GM12878 (cell line): Measurements from ENCODE around the gene MAST1. TPM values are rescaled to one million over a fixed set of nuclear protein-coding genes. Genes with fewer than 3 reads are reported as not detected.

Source experiments
- ATAC-seq: fragments of 200-7000 bp; cut with Tn5 transposase; 3 replicates; pipeline ENCODE4 v1.9.1; 2020; ENCODE audit warnings: mild to moderate bottlenecking, moderate library complexity
- BruUV-seq: library from RNA; stranded (reverse); fragments of 400-500 nt; replicated peaks from 2 replicates; lab custom pipeline; 2021; lab: Mats Ljungman, UMichigan
- CTCF ChIA-PET: fragments of 300-600 bp; sonication (Branson Sonifier 250); formaldehyde crosslinking; extraction: SDS; loops from one replicate; lab custom pipeline; 2021; ENCODE audit warnings: inconsistent platforms; lab: Yijun Ruan, JAX
- POLR2A ChIA-PET: fragments of 350-600 bp; formaldehyde crosslinking; extraction: SDS; loops from one replicate; lab custom pipeline; 2021; ENCODE audit warnings: inconsistent platforms; lab: Charles Lee
- RAD21 ChIA-PET: fragments of 300-600 bp; sonication (Branson Sonifier 250); formaldehyde crosslinking; loops from one replicate; lab custom pipeline; 2023; ENCODE audit warnings: antibody characterized with exemption; ENCODE audit not compliant: unreplicated experiment; lab: Charles Lee
- SMC1A ChIA-PET: fragments of 300-600 bp; sonication (Branson Sonifier 250); formaldehyde crosslinking; loops from one replicate; lab custom pipeline; 2023; ENCODE audit not compliant: unreplicated experiment, uncharacterized antibody; lab: Charles Lee
- DNase-seq: peaks from one replicate; pipeline ENCODE4 v3.0.0-alpha.2; 2011; ENCODE audit warnings: low read depth, low spot score
- FAIRE-seq: peaks from 3 replicates; lab custom pipeline; 2011; peaks lifted over from hg19 to GRCh38; lab: Jason Lieb, UNC
- H2AFZ ChIP-seq: 2 replicates; pipeline ENCODE4 v1.6.0; 2011; ENCODE audit warnings: low read depth, low read length, control low read depth; ENCODE audit not compliant: control insufficient read depth
- H3K27ac ChIP-seq: 2 replicates; pipeline ENCODE4 v1.5.1; 2011; ENCODE audit warnings: control low read depth; ENCODE audit not compliant: control insufficient read depth, insufficient read depth
- H3K27me3 ChIP-seq, 2 experiments: replicated peaks in 1 of 2; 2 replicates each; pipeline versions ENCODE4 v1.6.0 to v1.6.1; 2011; ENCODE audit warnings: low read length in 1 of 2; ENCODE audit not compliant: control insufficient read depth in 2 of 2, insufficient read depth in 2 of 2
- H3K36me3 ChIP-seq, 2 experiments: 2 replicates each; pipeline ENCODE4 v1.5.1; 2011; ENCODE audit warnings: low read length in 1 of 2; ENCODE audit not compliant: control insufficient read depth in 2 of 2, insufficient read depth in 2 of 2
- H3K4me1 ChIP-seq: 2 replicates; pipeline ENCODE4 v1.6.1; 2011; ENCODE audit warnings: mild to moderate bottlenecking, low read length, moderate library complexity, mixed read lengths; ENCODE audit not compliant: control insufficient read depth, insufficient read depth
- H3K4me2 ChIP-seq: 2 replicates; pipeline ENCODE4 v1.6.0; 2011; ENCODE audit warnings: control low read depth; ENCODE audit not compliant: control insufficient read depth, insufficient read depth
- H3K4me3 ChIP-seq: fragments of 200-600 bp; sonication (generic); 2 replicates; pipeline ENCODE4 v1.5.1; 2016
- H3K79me2 ChIP-seq: 2 replicates; pipeline ENCODE4 v1.6.0; 2011; ENCODE audit warnings: low read length; ENCODE audit not compliant: control insufficient read depth, insufficient read depth
- H3K9ac ChIP-seq: 2 replicates; pipeline ENCODE4 v1.8.0; 2011; ENCODE audit warnings: low read length, control low read depth, mixed read lengths; ENCODE audit not compliant: control insufficient read depth, insufficient read depth
- H3K9me3 ChIP-seq: replicated peaks from 3 replicates; pipeline ENCODE4 v1.5.1; 2011; ENCODE audit warnings: mild to moderate bottlenecking, low read length; ENCODE audit not compliant: control insufficient read depth, insufficient read depth
- H4K20me1 ChIP-seq: 2 replicates; pipeline ENCODE4 v1.6.0; 2011; ENCODE audit not compliant: control insufficient read depth, insufficient read depth
- CEBPB ChIP-seq, 2 experiments: fragments of 150-350 bp in 1 of 2; IDR thresholded peaks; 2 replicates each; pipeline ENCODE4 v1.6.1; 2012 to 2014; ENCODE audit warnings: low read depth in 2 of 2, low read length in 2 of 2, borderline replicate concordance in 1 of 2, inconsistent platforms in 1 of 2
- CTCF ChIP-seq, 3 experiments: IDR thresholded peaks in 2 of 3; conservative IDR thresholded peaks in 1 of 3; 2 replicates each; pipeline ENCODE4 v1.5.1; 2011; ENCODE audit warnings: low read depth in 3 of 3, low read length in 3 of 3, mild to moderate bottlenecking in 3 of 3, control low read depth in 2 of 3, moderate library complexity in 2 of 3, inconsistent platforms in 1 of 3, mixed read lengths in 1 of 3; ENCODE audit not compliant: control insufficient read depth in 2 of 3, insufficient read depth in 1 of 3; ENCODE audit errors: extremely low read depth in 1 of 3
- FOXM1 ChIP-seq: IDR thresholded peaks from 2 replicates; pipeline ENCODE4 v1.6.1; 2012; ENCODE audit warnings: low read depth, mild to moderate bottlenecking, inconsistent platforms, low read length, moderate library complexity
- IRF4 ChIP-seq: IDR thresholded peaks from 2 replicates; pipeline ENCODE4 v1.6.1; 2011; ENCODE audit warnings: low read depth, low read length
- STAT3 ChIP-seq: IDR thresholded peaks from 2 replicates; pipeline ENCODE4 v1.6.1; 2011; ENCODE audit warnings: low read depth, low read length, improper control_type of control experiment
- TARDBP ChIP-seq: IDR thresholded peaks from 2 replicates; pipeline ENCODE4 v1.6.1; 2016; ENCODE audit warnings: borderline replicate concordance
- WGBS: methylation state at CpG from one replicate; pipeline ENCODE4 v1.1.6; 2016; ENCODE audit warnings: low lambda C conversion rate; ENCODE audit not compliant: insufficient replicate concordance, insufficient coverage; ENCODE audit errors: missing lambda C conversion rate; 5-methylcytosine and 5-hydroxymethylcytosine counted together
- in situ Hi-C: fragments of 300-500 bp; cut with MboI; formaldehyde crosslinking; loops from 9 replicates; pipeline ENCODE4 v1.14.3; 2018; ENCODE audit warnings: mixed read lengths
- intact Hi-C: fragments of 100-400 bp; cut with micrococcal nuclease; formaldehyde crosslinking; loops from one replicate; pipeline ENCODE4 v1.14.2; 2022; ENCODE audit not compliant: unreplicated experiment
- polyA plus RNA-seq, 11 experiments: library from polyadenylated mRNA; depleted of rRNA in 4 of 11; unstranded in 6 of 11; stranded (reverse) in 5 of 11; fragments of >200 nt; fragmentation: Nextera tagmentation in 4 of 11; fragmentation: Illumina TruSeq in 1 of 11; extraction: Ambion mirVana in 4 of 11; extraction: Trizol in 1 of 11; gene quantifications; 1 replicate in 1 of 11; 2 replicates in 10 of 11; pipeline versions ENCODE4 v1.2.1 to v1.2.3, GENCODE V29; 2011 to 2016; ENCODE audit warnings: inconsistent platforms in 2 of 11, missing spikeins in 2 of 11, low read depth in 1 of 11
- total RNA-seq, 4 experiments: library from RNA; depleted of rRNA in 3 of 4; stranded (reverse); fragments of >200 nt in 3 of 4; fragmentation: Illumina TruSeq in 1 of 4; extraction: Trizol in 1 of 4; gene quantifications; 2 replicates each; pipeline versions ENCODE4 v1.2.1 to v1.2.3, GENCODE V29; 2013 to 2021
- TF ChIP-seq, protein P1 (sequence below): fragments of 450-650 bp; formaldehyde crosslinking; IDR thresholded peaks from 2 replicates; pipeline ENCODE4 v1.4.0; 2020; ENCODE audit warnings: mild to moderate bottlenecking, moderate library complexity
- TF ChIP-seq, protein P2 (sequence below): fragments of 150-350 bp; IDR thresholded peaks from 2 replicates; pipeline ENCODE4 v1.6.1; 2016; ENCODE audit warnings: low read depth, low read length

The MAST1 gene
- total and polyA plus RNA-seq, 10 of the 15 experiments (the other 5 are each of a cell fraction or from before 2014, with no cell fraction given), result 0.08 to 0.79 (median 0.44) TPM; not detected in 1

- TF ChIP-seq, protein P1, sequence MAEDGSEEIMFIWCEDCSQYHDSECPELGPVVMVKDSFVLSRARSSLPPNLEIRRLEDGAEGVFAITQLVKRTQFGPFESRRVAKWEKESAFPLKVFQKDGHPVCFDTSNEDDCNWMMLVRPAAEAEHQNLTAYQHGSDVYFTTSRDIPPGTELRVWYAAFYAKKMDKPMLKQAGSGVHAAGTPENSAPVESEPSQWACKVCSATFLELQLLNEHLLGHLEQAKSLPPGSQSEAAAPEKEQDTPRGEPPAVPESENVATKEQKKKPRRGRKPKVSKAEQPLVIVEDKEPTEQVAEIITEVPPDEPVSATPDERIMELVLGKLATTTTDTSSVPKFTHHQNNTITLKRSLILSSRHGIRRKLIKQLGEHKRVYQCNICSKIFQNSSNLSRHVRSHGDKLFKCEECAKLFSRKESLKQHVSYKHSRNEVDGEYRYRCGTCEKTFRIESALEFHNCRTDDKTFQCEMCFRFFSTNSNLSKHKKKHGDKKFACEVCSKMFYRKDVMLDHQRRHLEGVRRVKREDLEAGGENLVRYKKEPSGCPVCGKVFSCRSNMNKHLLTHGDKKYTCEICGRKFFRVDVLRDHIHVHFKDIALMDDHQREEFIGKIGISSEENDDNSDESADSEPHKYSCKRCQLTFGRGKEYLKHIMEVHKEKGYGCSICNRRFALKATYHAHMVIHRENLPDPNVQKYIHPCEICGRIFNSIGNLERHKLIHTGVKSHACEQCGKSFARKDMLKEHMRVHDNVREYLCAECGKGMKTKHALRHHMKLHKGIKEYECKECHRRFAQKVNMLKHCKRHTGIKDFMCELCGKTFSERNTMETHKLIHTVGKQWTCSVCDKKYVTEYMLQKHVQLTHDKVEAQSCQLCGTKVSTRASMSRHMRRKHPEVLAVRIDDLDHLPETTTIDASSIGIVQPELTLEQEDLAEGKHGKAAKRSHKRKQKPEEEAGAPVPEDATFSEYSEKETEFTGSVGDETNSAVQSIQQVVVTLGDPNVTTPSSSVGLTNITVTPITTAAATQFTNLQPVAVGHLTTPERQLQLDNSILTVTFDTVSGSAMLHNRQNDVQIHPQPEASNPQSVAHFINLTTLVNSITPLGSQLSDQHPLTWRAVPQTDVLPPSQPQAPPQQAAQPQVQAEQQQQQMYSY (CRISPR knock-in tag), result no peak
- no peak for TF ChIP-seq CEBPB (IDR thresholded peaks at IDR 0.05; ENCODE audit: borderline replicate concordance in 1 of 2, low read depth in 2 of 2, low read length in 2 of 2)
- TF ChIP-seq IRF4, result no peak
- no peak for TF ChIP-seq CTCF (IDR thresholded peaks at IDR 0.05 in 2 of 3, conservative IDR thresholded peaks at IDR 0.05 in 1 of 3; ENCODE audit: control insufficient read depth in 2 of 3, extremely low read depth in 1 of 3, insufficient read depth in 1 of 3, low read depth in 3 of 3, low read length in 3 of 3)
- TF ChIP-seq STAT3, result no peak
Observed at GRCh38 chr19:12828494-12828893, 9.8 kb upstream of the MAST1 start (continued).

DNA sequence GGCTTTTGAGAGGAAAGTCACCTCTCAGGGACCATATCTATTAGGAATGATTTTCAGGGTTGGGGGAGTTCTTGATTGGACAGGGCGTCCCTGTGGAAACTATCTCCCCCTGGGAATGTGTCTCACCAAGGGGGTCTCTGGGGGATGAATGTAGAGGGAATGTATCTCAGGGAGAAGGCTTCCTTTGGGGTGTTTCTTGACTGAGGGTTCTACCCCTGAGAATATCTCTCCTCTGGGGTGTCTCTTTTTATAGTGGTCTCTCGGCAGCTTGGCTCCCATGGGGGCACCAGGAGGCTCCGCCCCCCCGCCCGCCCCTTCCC is 4.9 kb upstream of the MAST1 start:
- H4K20me1 ChIP-seq, result no peaks in the 10 kb centered on the region; the same call in 1 of the 2 replicates
- DNase-seq (no peak), ATAC-seq (no peak)
- H3K4me2 ChIP-seq, result no peak overlapping the region
- no peak overlapping the region for H3K9ac ChIP-seq
- no peaks in the 10 kb centered on the region for H3K36me3 ChIP-seq
- WGBS, result 0% methylated on average over 2 of the region's 5 CpGs
- TF ChIP-seq, protein P2, sequence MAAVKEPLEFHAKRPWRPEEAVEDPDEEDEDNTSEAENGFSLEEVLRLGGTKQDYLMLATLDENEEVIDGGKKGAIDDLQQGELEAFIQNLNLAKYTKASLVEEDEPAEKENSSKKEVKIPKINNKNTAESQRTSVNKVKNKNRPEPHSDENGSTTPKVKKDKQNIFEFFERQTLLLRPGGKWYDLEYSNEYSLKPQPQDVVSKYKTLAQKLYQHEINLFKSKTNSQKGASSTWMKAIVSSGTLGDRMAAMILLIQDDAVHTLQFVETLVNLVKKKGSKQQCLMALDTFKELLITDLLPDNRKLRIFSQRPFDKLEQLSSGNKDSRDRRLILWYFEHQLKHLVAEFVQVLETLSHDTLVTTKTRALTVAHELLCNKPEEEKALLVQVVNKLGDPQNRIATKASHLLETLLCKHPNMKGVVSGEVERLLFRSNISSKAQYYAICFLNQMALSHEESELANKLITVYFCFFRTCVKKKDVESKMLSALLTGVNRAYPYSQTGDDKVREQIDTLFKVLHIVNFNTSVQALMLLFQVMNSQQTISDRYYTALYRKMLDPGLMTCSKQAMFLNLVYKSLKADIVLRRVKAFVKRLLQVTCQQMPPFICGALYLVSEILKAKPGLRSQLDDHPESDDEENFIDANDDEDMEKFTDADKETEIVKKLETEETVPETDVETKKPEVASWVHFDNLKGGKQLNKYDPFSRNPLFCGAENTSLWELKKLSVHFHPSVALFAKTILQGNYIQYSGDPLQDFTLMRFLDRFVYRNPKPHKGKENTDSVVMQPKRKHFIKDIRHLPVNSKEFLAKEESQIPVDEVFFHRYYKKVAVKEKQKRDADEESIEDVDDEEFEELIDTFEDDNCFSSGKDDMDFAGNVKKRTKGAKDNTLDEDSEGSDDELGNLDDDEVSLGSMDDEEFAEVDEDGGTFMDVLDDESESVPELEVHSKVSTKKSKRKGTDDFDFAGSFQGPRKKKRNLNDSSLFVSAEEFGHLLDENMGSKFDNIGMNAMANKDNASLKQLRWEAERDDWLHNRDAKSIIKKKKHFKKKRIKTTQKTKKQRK, result no peak
- TF ChIP-seq FOXM1, result no peak
- no peak for TF ChIP-seq TARDBP
- TF ChIP-seq, all 136 proteins: peak for 0
- Histone ChIP-seq H3K4me3 (no peak overlapping the region), H3K4me1 (peaks cover 4% of the 10 kb centered on the region; the same call in 1 of the 2 replicates), H3K27ac (no peak overlapping the region), H3K79me2 (no peaks in the 10 kb centered on the region), H2AFZ (no peak overlapping the region), H3K27me3 (peaks cover 10 to 35% of the 10 kb centered on the region in 2 experiments), H3K9me3 (no peaks in the 10 kb centered on the region; the same call in none of the 3 replicates)
- SMC1A ChIA-PET, result no interaction called here
- POLR2A ChIA-PET, result no interaction called here
- intact Hi-C loops, result no loop called here
- in situ Hi-C loops, result no loop called here
- RAD21 ChIA-PET, result no interaction called here
- no TSS peak for BruUV-seq
- no peak for FAIRE-seq
- CTCF ChIA-PET, result interaction anchor here (2.1 kb wide), 1 partner anchor 15 kb away, joined by 4 read pairs; no protein-coding TSS in a partner anchor
